ENCODE data around the gene NRIP3. TPM values are rescaled to one million over a fixed set of nuclear protein-coding genes. Genes with fewer than 3 reads are reported as not detected.
A peak's percentile ranks its signal among the peaks of the same experiment; 100 is the strongest.

The NRIP3 gene
- total RNA-seq, 1 experiment from 2014 or later, result not detected

DNA sequence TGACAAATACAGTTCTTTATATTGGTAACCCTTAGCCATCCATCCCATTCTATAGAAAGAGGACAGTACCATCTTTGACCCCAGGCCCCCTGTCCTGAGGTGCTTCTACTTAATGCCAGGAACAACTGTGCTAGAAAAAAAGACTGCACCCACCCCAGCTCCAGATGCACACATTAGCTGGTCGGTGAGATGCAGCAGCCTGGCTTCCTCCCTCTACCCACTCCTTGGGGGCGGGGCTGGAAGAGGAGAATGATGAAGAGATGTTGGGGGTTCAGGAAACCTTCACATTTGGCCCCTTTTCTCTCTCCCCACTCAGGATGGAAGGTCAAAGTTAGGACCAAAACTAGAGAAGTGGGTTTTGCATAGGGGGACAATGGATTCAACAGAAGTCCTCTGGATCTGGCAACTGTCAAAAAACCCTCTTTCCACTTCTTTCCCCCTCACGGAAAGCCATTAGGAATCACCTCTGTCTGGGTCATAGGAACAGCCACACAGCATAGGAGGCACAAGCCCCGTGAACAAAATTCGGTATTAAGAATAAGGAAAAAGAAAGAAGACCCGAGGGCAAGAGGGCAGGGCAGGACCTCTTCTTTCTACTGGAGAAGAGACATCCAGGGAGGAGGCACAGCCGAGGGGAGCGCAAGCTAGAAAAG, 755 bp downstream of the NRIP3 start:
- Histone ChIP-seq H3K79me2 (ENCODE audit: low read length) (no peaks in the 10 kb centered on the region), H3K4me3 (ENCODE audit: low read length) (no peak overlapping the region), H3K9me2 (replicated peaks; ENCODE audit: low read length) (no peaks in the 10 kb centered on the region), H3K4me2 (ENCODE audit: low read length) (no peak overlapping the region), H4K20me1 (ENCODE audit: low read length) (no peaks in the 10 kb centered on the region), H3K27ac (ENCODE audit: low read length) (no peak overlapping the region), H3F3A (ENCODE audit: low read length, unreplicated experiment) (no peaks in the 10 kb centered on the region), H2AFZ (ENCODE audit: low read length) (no peak overlapping the region), H3K9me3 (ENCODE audit: low read length) (no peaks in the 10 kb centered on the region), H3K9ac (ENCODE audit: low read length) (no peak overlapping the region), H3K27me3 (ENCODE audit: low read length) (no peaks in the 10 kb centered on the region), H3K36me3 (ENCODE audit: low read depth, low read length) (no peaks in the 10 kb centered on the region), H3K4me1 (ENCODE audit: insufficient read depth, low read length) (peaks cover 9% of the 10 kb centered on the region; the same call in 1 of the 2 replicates)
- TF ChIP-seq CTCF (conservative IDR thresholded peaks at IDR 0.05; ENCODE audit: low read depth, low read length) (no peak), EZH2phosphoT487 (IDR thresholded peaks at IDR 0.05; ENCODE audit: borderline replicate concordance, low read length) (no peak), EZH2 (IDR thresholded peaks at IDR 0.05; ENCODE audit: low read length, unreplicated experiment) (no peak)
- no TSS peak for BruUV-seq (replicated peaks)
- POLR2A ChIA-PET (ENCODE audit: unreplicated experiment), result interaction anchor here (0.6 to 0.7 kb wide), 2 partner anchors 38 to 45 kb away, joined by 10 to 21 read pairs; no protein-coding TSS in a partner anchor
- intact Hi-C loops (cut with micrococcal nuclease), result no loop called here
- no peak for ATAC-seq
- CTCF ChIA-PET, result no interaction called here
- no peak for DNase-seq

DNA sequence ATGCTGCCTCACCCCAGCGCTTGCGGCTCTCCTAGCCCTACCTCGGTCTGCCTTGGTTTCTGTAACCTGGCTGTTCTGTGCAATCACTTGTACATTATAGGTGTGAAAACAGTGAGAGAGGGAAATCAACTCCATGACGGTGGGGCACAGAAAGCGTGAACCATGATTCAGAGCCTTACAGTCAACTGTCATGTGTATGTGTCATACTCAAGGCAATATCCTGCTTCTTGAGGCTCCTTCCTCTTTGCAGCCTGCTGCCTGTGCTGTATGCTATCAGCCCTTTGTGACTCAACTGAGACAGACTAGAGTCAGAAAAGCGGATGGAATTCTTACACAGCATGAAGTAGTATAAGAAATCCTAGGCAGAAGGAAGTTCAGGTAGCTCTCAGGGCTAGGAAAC, 2.1 kb downstream of the NRIP3 start:
- Histone ChIP-seq H4K20me1 (ENCODE audit: low read length) (no peaks in the 10 kb centered on the region), H3K4me1 (ENCODE audit: insufficient read depth, low read length) (peaks cover 9% of the 10 kb centered on the region; the same call in 1 of the 2 replicates), H3K9me2 (replicated peaks; ENCODE audit: low read length) (no peaks in the 10 kb centered on the region), H3F3A (ENCODE audit: low read length, unreplicated experiment) (no peaks in the 10 kb centered on the region), H3K9ac (ENCODE audit: low read length) (no peak overlapping the region), H3K79me2 (ENCODE audit: low read length) (no peaks in the 10 kb centered on the region), H3K4me3 (ENCODE audit: low read length) (no peak overlapping the region), H2AFZ (ENCODE audit: low read length) (peak overlapping the region; percentile 38; the same call in 1 of the 2 replicates), H3K36me3 (ENCODE audit: low read depth, low read length) (no peaks in the 10 kb centered on the region), H3K27me3 (ENCODE audit: low read length) (no peaks in the 10 kb centered on the region), H3K9me3 (ENCODE audit: low read length) (no peaks in the 10 kb centered on the region), H3K4me2 (ENCODE audit: low read length) (peak overlapping the region; percentile 55), H3K27ac (ENCODE audit: low read length) (no peak overlapping the region)
- POLR2A ChIA-PET (ENCODE audit: unreplicated experiment), result no interaction called here
- ATAC-seq (peak; percentile 99), DNase-seq (peak; percentile 73)
- no TSS peak for BruUV-seq (replicated peaks)
- intact Hi-C loops (cut with micrococcal nuclease), result no loop called here
- CTCF ChIA-PET, result no interaction called here
- no peak for TF ChIP-seq CTCF (conservative IDR thresholded peaks at IDR 0.05; ENCODE audit: low read depth, low read length)
- no peak for TF ChIP-seq EZH2 (IDR thresholded peaks at IDR 0.05; ENCODE audit: low read length, unreplicated experiment)
- TF ChIP-seq EZH2phosphoT487 (IDR thresholded peaks at IDR 0.05; ENCODE audit: borderline replicate concordance, low read length), result no peak

- TF ChIP-seq EZH2phosphoT487 (IDR thresholded peaks at IDR 0.05; ENCODE audit: borderline replicate concordance, low read length) (no peak), CTCF (conservative IDR thresholded peaks at IDR 0.05; ENCODE audit: low read depth, low read length) (no peak), EZH2 (IDR thresholded peaks at IDR 0.05; ENCODE audit: low read length, unreplicated experiment) (no peak)
- H3K27ac ChIP-seq (ENCODE audit: low read length), result no peak overlapping the region
- H4K20me1 ChIP-seq (ENCODE audit: low read length), result no peaks in the 10 kb centered on the region
- H3F3A ChIP-seq (ENCODE audit: low read length, unreplicated experiment), result no peaks in the 10 kb centered on the region
- no peak overlapping the region for H2AFZ ChIP-seq (ENCODE audit: low read length)
- H3K27me3 ChIP-seq (ENCODE audit: low read length), result no peaks in the 10 kb centered on the region
- H3K36me3 ChIP-seq (ENCODE audit: low read depth, low read length), result no peaks in the 10 kb centered on the region
- H3K4me1 ChIP-seq (ENCODE audit: insufficient read depth, low read length), result peaks cover 9% of the 10 kb centered on the region; the same call in 1 of the 2 replicates
- no peaks in the 10 kb centered on the region for H3K9me3 ChIP-seq (ENCODE audit: low read length)
- no peak overlapping the region for H3K9ac ChIP-seq (ENCODE audit: low read length)
- no peak for ATAC-seq
- no peak overlapping the region for H3K4me2 ChIP-seq (ENCODE audit: low read length)
- H3K9me2 ChIP-seq (replicated peaks; ENCODE audit: low read length), result no peaks in the 10 kb centered on the region
- no peak for DNase-seq
- no peaks in the 10 kb centered on the region for H3K79me2 ChIP-seq (ENCODE audit: low read length)
- ChIA-PET POLR2A (ENCODE audit: unreplicated experiment) (no interaction called here), CTCF (no interaction called here)
- intact Hi-C loops (cut with micrococcal nuclease), result no loop called here
- no TSS peak for BruUV-seq (replicated peaks)
- no peak overlapping the region for H3K4me3 ChIP-seq (ENCODE audit: low read length)
Observed at GRCh38 chr11:8998017-8998416, 5.8 kb downstream of the NRIP3 start.

All from PC-3 (cell line).